Activated CD8-positive, alpha-beta memory T cell treated with anti-CD3 and anti-CD28 coated beads for 48 hours (primary cell): ENCODE results near the gene GOLGA6L10.
"Not testable (repeated sequence)": the region's sequence is repeated elsewhere in the genome, so short reads cannot be mapped to it uniquely, and the experiment has no call there.

Source experiments
- DNase-seq, 3 experiments: peaks; one replicate each; pipeline ENCODE4 v3.0.0-alpha.2; 2020; ENCODE audit warnings: low read depth in 2 of 3, low spot score in 2 of 3

GOLGA6L10 gene

DNA sequence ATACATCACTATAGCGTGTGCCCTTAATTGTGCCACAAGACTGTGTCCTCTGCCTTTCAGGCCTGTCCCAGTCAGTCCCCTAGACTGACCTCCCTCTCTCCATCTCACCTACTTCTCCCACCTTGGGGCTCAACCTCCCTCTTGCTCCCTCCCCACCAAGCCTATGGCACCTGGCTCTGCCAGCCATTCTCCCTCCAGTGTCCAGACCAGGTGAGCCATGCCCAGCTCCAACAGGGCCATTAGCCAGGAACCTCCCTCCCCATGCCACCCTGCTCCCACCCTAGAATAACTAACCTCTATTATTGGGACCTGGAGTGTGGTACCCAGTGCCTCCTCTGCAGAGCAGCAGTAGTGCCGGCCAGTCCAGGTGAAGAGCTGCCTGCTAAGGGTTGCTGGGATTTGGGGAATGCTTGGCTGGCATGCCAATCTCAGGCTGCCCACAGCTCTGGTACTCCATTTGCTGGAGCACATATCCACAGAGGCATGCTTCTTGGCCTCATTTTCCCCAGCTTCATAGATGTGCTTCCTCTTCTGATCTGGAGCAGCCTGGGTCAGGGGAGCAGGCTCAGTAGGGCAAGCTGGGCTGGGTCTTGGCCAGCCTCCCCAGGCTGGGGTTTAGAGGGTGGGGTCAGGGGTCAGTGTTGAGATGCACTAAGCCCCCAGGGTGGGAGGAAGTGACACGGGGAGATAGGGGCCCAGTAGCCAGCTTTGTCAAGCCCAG lies 47.8 kb downstream of the GOLGA6L10 start:
- no peak for DNase-seq

DNA sequence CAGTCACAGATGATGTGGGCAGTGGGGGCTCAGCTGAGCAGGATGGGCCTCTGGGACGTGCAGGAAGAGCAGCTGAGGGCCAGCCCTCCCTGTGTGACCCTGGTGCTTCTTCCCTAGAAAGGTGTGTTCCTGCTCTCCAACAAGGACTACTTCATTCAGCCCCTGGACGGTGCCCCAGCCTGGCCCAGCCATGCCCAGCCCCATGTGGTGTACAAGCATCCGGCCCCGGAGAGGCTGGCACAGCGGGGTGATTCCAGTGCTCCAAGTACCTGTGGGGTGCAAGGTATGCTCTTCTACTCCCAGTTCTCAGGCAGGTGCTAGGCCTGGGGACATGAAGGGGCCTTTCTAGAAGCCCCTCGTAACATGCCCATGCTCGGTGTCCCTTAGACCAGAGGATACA lies 48.4 kb downstream of the GOLGA6L10 start:
- no peak for DNase-seq

DNA sequence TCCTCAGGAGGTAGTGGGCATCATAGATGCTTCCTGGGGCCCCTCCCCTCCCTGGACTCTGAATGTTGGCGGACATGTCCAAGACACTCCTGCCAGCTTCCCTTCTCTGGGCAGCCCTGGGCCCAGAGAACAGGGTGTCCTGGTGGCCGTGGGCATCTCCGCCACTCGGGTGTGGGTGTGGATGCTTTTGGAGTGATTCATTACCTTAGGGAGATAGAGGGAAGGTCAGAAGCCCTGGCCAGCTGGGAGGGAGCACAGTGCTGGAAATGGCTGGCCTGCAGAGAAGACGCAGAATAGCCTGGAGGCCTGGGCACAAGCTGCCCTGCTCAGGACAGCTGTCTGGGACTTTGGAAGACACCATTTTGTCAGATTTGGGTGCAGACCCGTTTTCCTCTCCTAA lies 48.9 kb downstream of the GOLGA6L10 start:
- not testable (repeated sequence) for DNase-seq

DNA sequence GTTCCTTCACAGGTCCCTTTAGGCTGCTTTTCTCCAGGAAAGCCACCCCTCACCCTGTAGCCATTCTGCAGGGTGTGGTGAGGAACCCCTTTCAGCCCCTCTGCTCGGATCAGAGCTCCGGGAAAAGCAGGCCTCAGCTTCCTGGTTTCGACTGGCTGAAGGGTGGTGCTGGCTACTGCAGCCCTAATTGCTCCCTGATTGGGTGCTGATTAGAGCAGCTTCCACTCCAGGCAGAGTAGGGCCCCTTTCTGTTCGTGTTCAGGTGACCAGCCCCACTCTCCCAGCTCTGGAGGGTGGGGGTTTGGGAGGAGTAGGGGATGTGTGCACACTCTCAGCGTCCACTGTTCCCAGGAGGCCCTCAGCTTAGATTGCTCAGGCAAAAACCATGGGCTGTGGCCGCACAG lies 49.8 kb downstream of the GOLGA6L10 start:
- not testable (repeated sequence) for DNase-seq

DNA sequence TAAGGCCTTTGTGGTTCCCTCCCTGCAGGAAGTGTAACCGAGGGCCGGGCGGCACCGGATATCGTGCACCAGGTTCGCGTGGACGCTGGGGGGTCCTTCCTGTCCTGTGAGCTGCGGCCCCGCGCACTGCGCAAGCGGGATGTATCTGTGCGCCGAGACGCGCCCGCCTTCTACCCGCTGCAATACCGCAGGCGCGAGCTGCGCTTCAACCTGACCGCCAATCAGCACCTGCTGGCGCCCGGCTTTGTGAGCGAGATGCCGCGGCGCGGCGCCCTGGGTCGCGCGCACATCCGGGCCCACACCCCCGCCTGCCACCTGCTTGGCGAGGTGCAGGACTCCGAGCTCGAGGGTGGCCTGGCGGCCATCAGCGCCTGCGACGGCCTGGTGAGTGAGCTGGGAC lies 50.8 kb downstream of the GOLGA6L10 start:
- peak in 2 of 3 experiments; percentile 25 to 27 for DNase-seq

DNA sequence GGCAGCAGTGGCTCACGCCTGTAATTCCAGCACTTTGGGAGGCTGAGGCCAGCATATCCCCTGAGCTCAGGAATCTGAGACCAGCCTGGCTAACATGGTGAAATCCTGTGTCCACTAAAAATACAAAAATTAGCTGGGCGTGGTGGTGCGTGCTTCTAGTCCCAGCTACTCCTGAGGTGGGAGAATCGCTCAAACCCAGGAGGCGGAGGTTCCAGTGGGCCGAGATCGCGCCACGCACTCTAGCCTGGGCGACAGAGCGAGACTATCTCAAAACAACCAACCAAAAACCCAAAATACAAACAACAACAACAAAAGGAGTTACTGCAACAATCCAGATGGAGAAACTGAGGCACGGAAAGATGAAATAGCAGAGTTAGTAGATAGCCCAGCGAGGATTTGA lies 51.2 kb downstream of the GOLGA6L10 start:
- no peak for DNase-seq

DNA sequence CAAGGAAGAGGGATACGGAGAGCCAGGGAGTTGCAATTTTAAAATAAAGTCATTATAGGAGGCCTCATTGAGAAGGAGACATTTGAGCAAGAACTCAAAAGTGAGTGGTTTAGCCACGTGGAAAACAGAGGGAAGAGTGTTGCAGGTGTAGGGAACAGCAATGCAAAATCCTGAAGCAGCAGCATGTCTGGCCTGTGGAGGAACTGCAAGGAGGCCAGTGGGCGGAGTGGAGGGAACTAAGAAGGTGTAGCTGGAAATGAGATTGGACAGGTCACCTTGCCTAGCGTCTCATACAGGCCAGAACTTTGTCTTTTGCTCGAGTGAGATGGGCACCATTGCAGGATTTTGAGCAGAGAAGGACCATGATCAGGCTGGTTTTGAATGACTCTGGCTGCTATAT lies 51.7 kb downstream of the GOLGA6L10 start:
- DNase-seq = no peak

DNA sequence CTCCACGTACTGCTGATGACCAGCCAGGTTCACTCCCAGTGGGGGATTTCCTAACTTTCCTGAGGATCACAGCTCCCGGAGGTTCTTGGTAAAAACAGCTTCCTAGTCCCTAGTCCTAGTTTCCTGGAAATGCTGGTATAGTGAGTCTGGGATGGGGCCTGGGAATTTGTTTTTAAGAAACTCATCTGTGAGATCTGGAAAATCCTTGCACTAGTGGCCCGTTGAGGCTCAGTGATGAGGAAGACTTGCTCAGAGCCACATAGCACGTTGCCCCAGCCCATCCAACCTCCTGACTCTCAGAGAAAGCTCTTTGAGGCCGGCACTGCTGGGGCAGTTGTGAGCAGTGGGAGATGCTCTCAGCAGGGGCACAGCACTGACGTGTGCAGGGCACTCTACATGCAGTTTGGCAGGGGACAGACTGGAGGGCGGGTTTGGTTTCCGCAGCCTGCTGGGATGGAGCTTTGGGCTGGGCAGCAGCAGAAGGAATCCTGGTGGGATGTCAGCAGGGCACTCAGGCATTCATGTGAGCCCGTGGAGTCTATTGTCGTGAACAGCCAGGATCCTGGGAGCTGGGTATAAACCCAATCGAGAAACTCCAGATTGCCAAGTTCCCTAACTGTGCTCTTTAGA lies 55.1 kb downstream of the GOLGA6L10 start:
- no peak for DNase-seq

DNA sequence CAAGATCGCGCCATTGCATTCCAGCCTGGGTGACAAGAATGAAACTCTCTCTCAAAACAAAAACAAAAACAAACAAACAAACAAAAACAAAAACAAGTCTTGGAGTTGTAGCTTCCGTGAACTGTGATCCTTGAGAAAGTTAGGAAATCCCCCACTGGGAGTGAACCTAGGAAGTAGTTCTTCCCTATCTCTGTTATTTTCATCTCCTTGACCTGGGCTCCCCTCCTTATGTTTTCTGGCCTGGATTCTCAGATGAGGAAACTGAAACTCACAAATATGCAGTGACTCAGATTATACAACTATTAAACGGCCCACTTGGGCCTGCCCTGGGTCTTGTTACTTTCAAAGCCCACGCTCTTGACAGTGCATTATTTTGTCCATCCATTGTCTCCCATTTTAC lies 57.0 kb downstream of the GOLGA6L10 start:
- DNase-seq = no peak
